SJCRH30 (cell line): ENCODE measurements around the gene CMTM4. TPM values are rescaled to one million over a fixed set of nuclear protein-coding genes. Genes with fewer than 3 reads are reported as not detected.

Experiments used
- DNase-seq, 2 experiments: peaks; one replicate each; pipeline ENCODE4 v3.0.0-alpha.2; 2015 to 2020
- H3K27ac ChIP-seq: fragments of 250-450 bp; sonication (Bioruptor Pico); 2 replicates; pipeline ENCODE4 v1.5.1; 2020; ENCODE audit warnings: mild to moderate bottlenecking, moderate library complexity
- H3K27me3 ChIP-seq: fragments of 250-450 bp; sonication (Bioruptor Pico); 2 replicates; pipeline ENCODE4 v1.5.1; 2020; ENCODE audit warnings: mild to moderate bottlenecking, moderate library complexity
- H3K36me3 ChIP-seq: fragments of 250-450 bp; sonication (Bioruptor Pico); 2 replicates; pipeline ENCODE4 v1.5.1; 2020; ENCODE audit warnings: mild to moderate bottlenecking, moderate library complexity
- H3K4me1 ChIP-seq: fragments of 250-450 bp; sonication (Bioruptor Pico); 2 replicates; pipeline ENCODE4 v1.5.1; 2020; ENCODE audit warnings: mild to moderate bottlenecking, moderate library complexity
- H3K4me3 ChIP-seq: fragments of 250-450 bp; sonication (Bioruptor Pico); 2 replicates; pipeline ENCODE4 v1.5.1; 2020; ENCODE audit warnings: mild to moderate bottlenecking, moderate library complexity
- H3K9me3 ChIP-seq: fragments of 250-450 bp; sonication (Bioruptor Pico); replicated peaks from 2 replicates; pipeline ENCODE4 v1.5.1; 2020; ENCODE audit warnings: mild to moderate bottlenecking, moderate library complexity
- total RNA-seq: library from RNA; depleted of rRNA; stranded (reverse); fragments of >200 nt; shearing (Covaris generic); gene quantifications from 2 replicates; pipeline ENCODE4 v1.2.3, GENCODE V29; 2014; rRNA removed

CMTM4 gene
- 27.3 and 29.4 TPM in 2 replicates for total RNA-seq

- peak; percentile 83 to 90 for DNase-seq
These were observed at the start of gene CMTM4 for GRCh38 chr16:66696669-66697630. CMTM4 (minus strand) TSS chr16:66696743; CDS start chr16:66696525, 218 bp downstream.

GRCh38 chr16:66746048-66746447 lies 49.5 kb upstream of the CMTM4 start:
- H3K36me3 ChIP-seq, result peaks cover 87% of the 10 kb centered on the region
- H3K27ac ChIP-seq, result no peak overlapping the region
- no peak overlapping the region for H3K4me3 ChIP-seq
- no peaks in the 10 kb centered on the region for H3K9me3 ChIP-seq
- peaks cover 17% of the 10 kb centered on the region for H3K4me1 ChIP-seq
- no peaks in the 10 kb centered on the region for H3K27me3 ChIP-seq
- no peak for DNase-seq

More at GRCh38 chr16:66696669-66697630, at the start of gene CMTM4:
- Histone ChIP-seq H3K4me1 (peaks cover 7% of the 10 kb centered on the region; the same call in 1 of the 2 replicates), H3K27me3 (peaks cover 5% of the 10 kb centered on the region; the same call in 1 of the 2 replicates), H3K27ac (no peak within 1 kb of the TSS), H3K36me3 (no peaks in the 10 kb centered on the region), H3K4me3 (peak within 1 kb of the TSS; percentile 72), H3K9me3 (no peaks in the 10 kb centered on the region)

- H3K9me3 ChIP-seq, result no peaks in the 10 kb centered on the region
- H3K36me3 ChIP-seq, result peaks cover 86% of the 10 kb centered on the region
- no peaks in the 10 kb centered on the region for H3K27me3 ChIP-seq
- DNase-seq, result peak in 1 of 2 experiments; percentile 44
- H3K4me1 ChIP-seq, result peaks cover 22% of the 10 kb centered on the region
- no peak overlapping the region for H3K4me3 ChIP-seq
- peak overlapping the region; percentile 11; the same call in 1 of the 2 replicates for H3K27ac ChIP-seq
These were observed 45.6 kb upstream of the CMTM4 start for GRCh38 chr16:66741950-66742808.

GRCh38 chr16:66741169-66741900 lies 44.8 kb upstream of the CMTM4 start:
- Histone ChIP-seq H3K27ac (peak overlapping the region; percentile 11), H3K27me3 (no peaks in the 10 kb centered on the region), H3K4me3 (no peak overlapping the region), H3K4me1 (peaks cover 22% of the 10 kb centered on the region), H3K9me3 (no peaks in the 10 kb centered on the region), H3K36me3 (peaks cover 86% of the 10 kb centered on the region)
- DNase-seq, result peak; percentile 86 to 88

- H3K27ac ChIP-seq, result no peak overlapping the region; the same call in 1 of the 2 replicates
- no peak for DNase-seq
- peaks cover 86% of the 10 kb centered on the region for H3K36me3 ChIP-seq
These were observed 44.0 kb upstream of the CMTM4 start for GRCh38 chr16:66740533-66740932.

GRCh38 chr16:66740010-66740409 lies 43.5 kb upstream of the CMTM4 start:
- Histone ChIP-seq H3K4me3 (no peak overlapping the region), H3K36me3 (peaks cover 86% of the 10 kb centered on the region), H3K27ac (no peak overlapping the region), H3K9me3 (no peaks in the 10 kb centered on the region), H3K4me1 (peaks cover 22% of the 10 kb centered on the region), H3K27me3 (no peaks in the 10 kb centered on the region)
- peak; percentile 47 to 85 for DNase-seq

More at GRCh38 chr16:66740533-66740932, 44.0 kb upstream of the CMTM4 start:
- H3K27me3 ChIP-seq, result no peaks in the 10 kb centered on the region
- no peak overlapping the region for H3K4me3 ChIP-seq
- no peaks in the 10 kb centered on the region for H3K9me3 ChIP-seq
- peaks cover 22% of the 10 kb centered on the region for H3K4me1 ChIP-seq

GRCh38 chr16:66735891-66736290 lies 39.3 kb upstream of the CMTM4 start:
- H3K4me1 ChIP-seq, result peaks cover 11% of the 10 kb centered on the region
- peaks cover 88% of the 10 kb centered on the region for H3K36me3 ChIP-seq
- no peaks in the 10 kb centered on the region for H3K27me3 ChIP-seq
- no peak overlapping the region for H3K4me3 ChIP-seq
- no peak overlapping the region for H3K27ac ChIP-seq
- DNase-seq, result no peak
- H3K9me3 ChIP-seq, result no peaks in the 10 kb centered on the region

- no peaks in the 10 kb centered on the region for H3K27me3 ChIP-seq
- no peak overlapping the region for H3K4me3 ChIP-seq
- H3K4me1 ChIP-seq, result no peaks in the 10 kb centered on the region
- no peak overlapping the region for H3K27ac ChIP-seq
- H3K9me3 ChIP-seq, result no peaks in the 10 kb centered on the region
- DNase-seq, result no peak
- peaks cover 84% of the 10 kb centered on the region for H3K36me3 ChIP-seq
These were observed 34.6 kb upstream of the CMTM4 start for GRCh38 chr16:66731101-66731500.

GRCh38 chr16:66728804-66729203 lies 32.3 kb upstream of the CMTM4 start:
- no peaks in the 10 kb centered on the region for H3K4me1 ChIP-seq
- no peak for DNase-seq
- H3K9me3 ChIP-seq, result no peaks in the 10 kb centered on the region
- H3K27me3 ChIP-seq, result no peaks in the 10 kb centered on the region
- H3K36me3 ChIP-seq, result peaks cover 86% of the 10 kb centered on the region
- no peak overlapping the region for H3K4me3 ChIP-seq
- H3K27ac ChIP-seq, result no peak overlapping the region

- no peaks in the 10 kb centered on the region for H3K4me1 ChIP-seq
- no peaks in the 10 kb centered on the region for H3K9me3 ChIP-seq
- H3K27me3 ChIP-seq, result no peaks in the 10 kb centered on the region
- no peak overlapping the region for H3K27ac ChIP-seq
- H3K4me3 ChIP-seq, result no peak overlapping the region
- DNase-seq, result peak in 1 of 2 experiments; percentile 74
- H3K36me3 ChIP-seq, result peaks cover 86% of the 10 kb centered on the region
These were observed 31.7 kb upstream of the CMTM4 start for GRCh38 chr16:66728117-66728787.

- Histone ChIP-seq H3K36me3 (peaks cover 62% of the 10 kb centered on the region), H3K27me3 (no peaks in the 10 kb centered on the region), H3K4me1 (no peaks in the 10 kb centered on the region; the same call in 1 of the 2 replicates), H3K27ac (no peak overlapping the region), H3K9me3 (no peaks in the 10 kb centered on the region), H3K4me3 (no peak overlapping the region)
- no peak for DNase-seq
These were observed 24.2 kb upstream of the CMTM4 start for GRCh38 chr16:66720766-66721165.

GRCh38 chr16:66719246-66719645 lies 22.7 kb upstream of the CMTM4 start:
- Histone ChIP-seq H3K27ac (no peak overlapping the region), H3K4me1 (peaks cover 12% of the 10 kb centered on the region), H3K27me3 (no peaks in the 10 kb centered on the region), H3K36me3 (peaks cover 46% of the 10 kb centered on the region), H3K4me3 (no peak overlapping the region), H3K9me3 (no peaks in the 10 kb centered on the region)
- no peak for DNase-seq

- Histone ChIP-seq H3K27ac (no peak overlapping the region), H3K4me1 (peaks cover 13% of the 10 kb centered on the region)
These were observed 21.2 kb upstream of the CMTM4 start for GRCh38 chr16:66717776-66718175.

More at GRCh38 chr16:66717776-66718175, 21.2 kb upstream of the CMTM4 start:
- Histone ChIP-seq H3K36me3 (peaks cover 32% of the 10 kb centered on the region), H3K27me3 (no peaks in the 10 kb centered on the region), H3K9me3 (no peaks in the 10 kb centered on the region), H3K4me3 (no peak overlapping the region)
- no peak for DNase-seq
